ENCODE data around the gene GADL1.

Gene GADL1

DNA sequence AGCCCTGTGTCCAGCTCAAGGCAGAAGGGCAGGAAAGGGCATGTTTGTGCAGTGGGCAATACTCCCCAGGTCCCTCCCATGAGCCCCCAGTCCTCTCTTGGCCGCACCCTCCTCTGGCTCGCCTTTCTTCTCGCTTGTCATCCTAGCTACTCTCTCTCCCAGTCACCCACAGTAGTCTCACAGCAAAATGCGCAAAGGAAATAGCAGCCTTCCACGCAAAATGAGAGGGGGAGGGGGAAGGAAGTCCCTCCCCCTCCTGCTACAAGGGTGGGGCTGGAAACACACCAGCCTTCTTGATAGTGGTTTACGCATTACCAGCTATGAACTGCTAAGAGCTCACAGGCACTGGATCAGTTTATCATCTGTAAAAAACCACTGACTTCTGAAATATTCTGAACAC lies 83.8 kb downstream of the GADL1 start:
- peak; percentile 13 for DNase-seq

DNA sequence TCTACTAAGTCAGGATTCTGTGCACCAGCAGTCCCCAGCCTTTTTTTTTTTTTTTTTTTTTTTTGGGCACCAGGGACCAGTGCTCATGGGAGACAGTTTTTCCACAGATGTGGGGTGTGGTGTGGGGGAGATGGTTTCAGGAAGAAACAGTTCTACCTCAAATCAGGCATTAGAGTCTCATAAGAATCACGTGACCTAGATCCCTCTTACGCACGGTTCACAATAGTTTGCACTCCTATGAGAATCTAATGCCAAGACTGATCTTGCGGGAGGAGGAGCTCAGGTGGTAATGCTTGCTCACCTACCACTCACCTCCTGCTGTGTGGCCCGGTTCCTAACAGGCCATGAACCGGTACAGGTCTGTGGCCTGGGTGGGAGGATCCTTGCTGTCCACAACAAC lies 88.8 kb downstream of the GADL1 start:
- no peak for DNase-seq

DNA sequence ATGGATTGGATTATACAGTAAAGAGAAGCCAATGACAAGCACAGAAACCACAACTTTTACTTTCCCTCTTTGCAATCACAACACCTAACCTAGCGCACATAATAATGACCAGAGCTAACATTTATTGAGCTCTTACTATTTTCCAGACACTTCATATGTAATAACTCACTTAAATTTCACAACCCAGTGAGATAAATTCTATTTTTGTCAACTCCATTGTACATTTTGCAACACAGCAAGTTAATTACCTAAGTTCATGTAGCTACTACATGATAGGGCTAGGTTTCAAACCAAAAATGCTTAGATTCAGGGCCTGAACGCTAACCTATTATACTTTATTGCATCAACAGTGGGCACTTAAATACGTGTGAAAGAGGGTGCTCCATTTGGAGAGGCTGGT lies 89.5 kb downstream of the GADL1 start:
- no peak for DNase-seq

DNA sequence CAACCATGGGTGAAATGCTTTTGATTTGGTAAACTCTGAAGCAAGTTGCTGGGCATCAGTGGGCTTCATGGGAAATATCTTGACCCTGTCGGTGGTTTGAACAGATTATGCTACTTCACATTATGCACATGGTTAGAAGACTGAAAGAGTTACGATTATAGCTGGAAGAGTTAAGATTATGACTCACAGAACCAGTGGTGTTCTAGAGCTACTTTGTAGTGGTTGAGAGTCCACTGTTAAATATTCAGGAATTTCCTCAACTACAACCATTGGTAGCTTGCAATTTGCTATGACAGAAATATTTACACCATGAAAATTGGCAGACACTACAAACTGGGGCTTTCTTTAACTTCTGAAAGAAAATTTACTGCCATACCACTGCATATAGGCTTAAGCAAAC lies 99.3 kb downstream of the GADL1 start:
- DNase-seq = no peak

DNA sequence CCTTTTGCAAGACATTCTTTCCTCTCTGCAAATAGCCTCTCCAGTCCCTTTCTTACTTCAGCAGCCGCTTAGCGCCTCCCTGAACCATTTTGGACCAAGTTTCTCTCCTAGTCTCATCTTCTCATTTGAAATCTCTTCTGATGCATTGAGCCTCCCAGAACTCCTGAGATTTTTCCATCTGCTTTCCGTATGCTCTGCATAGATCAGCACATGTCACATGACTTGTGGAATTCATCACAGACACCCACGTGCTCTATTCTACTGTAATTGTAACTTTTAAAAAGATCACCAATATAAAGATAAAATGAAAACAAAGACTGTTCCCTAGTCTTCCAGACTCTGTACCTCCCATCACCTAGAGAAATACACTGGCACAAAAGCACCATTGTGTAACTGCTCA lies 100.7 kb downstream of the GADL1 start:
- no peak for DNase-seq

DNA sequence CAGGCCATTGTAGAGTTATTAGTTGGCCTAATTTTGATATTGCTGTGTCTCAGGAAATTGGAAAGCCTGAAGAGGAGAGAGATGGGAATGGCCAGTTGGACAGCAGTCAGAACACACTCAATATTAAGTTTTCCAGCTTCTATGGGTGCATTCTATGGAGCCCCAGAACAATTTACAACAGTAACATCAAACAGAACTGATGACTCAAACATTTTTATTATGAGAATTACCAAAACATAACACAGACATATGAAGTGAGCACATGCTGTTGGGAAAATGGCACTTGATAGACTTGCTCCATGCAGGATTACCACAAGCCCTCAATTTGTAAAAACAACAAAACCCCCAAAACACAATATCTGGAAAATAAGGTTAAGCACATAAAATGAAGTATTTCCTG lies 104.3 kb downstream of the GADL1 start:
- DNase-seq = no peak

DNA sequence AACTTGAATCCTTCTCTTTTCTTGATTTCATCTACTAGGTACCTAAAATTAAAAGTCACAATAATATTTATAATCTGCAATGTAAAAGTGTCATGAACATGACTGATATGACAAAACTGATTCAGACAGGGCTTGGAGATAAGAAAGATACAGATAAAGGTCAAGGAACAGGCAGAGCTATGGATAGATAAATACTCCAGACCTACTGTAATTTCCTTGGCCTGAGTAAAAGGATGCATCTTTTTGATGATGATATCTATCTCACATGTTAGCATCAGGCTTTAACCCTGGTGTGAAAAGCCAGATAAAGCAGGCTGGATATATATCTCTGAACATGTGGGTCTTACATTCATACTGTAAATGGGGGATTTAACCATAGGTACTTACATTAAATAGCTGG lies 108.1 kb downstream of the GADL1 start:
- no peak for DNase-seq

DNA sequence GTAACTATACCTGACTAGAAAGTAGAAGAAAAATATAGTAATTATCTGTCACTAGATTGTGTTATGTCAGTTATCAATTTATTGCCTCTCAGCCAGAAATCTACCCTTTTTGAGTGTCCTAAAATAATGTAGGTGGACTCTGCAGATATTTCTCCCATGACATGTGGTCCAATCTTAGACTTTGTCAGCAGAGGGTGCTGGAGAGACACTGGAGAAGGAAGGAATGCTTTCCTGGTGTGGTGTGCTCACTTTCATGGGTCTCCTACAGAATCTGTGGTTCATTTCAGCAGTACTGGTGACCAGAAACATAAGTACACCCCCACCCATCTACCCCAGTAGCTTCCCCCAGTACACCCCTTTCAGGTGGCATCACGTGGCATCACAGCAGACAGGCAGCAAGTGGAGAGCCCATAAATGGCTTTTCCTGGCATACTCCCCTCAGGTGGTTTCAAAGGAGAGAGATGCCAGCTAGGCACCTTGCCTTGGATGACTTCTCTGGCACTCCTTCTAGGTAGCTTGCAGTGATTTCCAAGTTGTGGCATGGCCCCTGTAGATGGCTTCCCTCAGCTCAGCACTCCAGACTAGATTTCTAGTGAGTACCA lies 114.7 kb downstream of the GADL1 start:
- no peak for DNase-seq

DNA sequence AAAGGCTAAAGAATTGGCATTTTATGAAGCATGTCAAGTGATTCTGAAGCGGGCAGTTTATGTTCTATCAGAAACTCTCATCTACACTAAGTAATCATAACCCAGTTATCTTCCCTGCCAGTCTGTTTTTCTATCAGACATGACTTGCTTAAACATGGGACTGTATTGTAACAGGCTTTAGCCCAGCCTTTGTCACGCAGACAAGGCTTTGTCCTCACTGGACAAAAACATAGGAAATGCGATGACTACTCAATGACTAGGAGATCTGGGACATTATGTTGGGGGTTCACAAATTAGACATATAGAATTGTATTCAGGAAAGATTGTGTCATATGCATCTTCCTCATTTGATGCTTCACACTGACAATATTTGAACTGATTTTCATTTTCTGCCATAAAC lies 115.5 kb downstream of the GADL1 start:
- no peak for DNase-seq

DNA sequence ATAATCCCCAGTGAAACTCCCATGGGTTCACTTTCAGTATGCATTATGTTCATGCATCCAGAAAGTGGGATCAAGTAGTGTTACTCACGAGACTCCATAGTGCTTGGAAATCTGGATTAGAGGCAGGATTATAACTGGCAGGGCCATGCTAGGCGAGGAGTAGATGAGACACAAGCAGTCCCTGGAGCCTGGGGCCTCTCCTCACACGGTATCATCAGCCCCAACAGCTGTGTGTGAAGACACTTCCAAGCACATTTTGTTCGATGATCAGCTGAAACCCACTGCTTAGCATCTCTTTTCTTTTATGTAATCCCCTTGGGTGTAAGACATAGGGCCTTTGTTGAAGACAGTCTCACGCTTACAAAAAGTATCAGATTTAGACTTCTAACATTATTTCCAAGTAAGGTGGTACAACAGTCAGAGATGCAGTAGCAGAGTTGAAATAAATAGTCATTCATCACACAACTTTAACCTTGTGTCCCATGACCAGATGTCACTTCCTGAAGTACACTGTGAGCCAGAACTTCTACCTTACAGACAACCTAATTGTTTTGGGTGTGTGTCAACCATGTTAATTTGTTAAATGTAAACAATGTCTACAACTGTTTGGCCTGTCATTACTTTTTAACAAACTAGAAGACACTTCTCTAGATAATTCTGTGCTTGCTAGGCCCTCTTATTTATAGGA lies 116.9 kb downstream of the GADL1 start:
- no peak for DNase-seq

DNA sequence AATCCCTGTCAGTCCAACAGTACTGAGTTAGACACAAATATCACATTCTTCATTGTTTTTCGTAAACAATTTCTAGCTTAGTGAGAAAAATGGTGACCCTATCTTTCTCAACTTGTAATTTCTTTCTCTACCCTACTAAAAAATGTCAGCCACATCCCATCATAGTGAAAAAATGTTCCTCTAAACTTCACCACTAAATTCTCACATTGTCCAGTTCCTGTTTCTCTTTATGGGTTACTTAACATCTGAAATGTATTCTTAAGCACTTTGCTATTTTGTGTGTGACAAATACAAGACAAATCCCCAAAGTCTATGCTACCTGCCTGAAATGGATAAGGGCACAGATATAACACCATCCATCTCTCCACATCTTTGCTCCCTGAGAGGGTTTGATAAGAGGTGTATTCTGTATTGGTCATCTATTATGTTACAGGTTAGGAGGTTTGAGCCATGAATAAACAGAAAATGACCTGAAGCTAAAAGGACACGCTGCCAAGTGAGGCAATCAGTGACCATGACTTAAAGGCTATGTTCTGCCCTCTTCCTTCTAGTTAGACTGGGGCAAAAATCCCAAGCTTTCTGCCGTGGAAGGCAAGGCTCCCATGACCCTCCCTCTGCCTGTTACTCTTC lies 118.2 kb downstream of the GADL1 start:
- DNase-seq = no peak

DNA sequence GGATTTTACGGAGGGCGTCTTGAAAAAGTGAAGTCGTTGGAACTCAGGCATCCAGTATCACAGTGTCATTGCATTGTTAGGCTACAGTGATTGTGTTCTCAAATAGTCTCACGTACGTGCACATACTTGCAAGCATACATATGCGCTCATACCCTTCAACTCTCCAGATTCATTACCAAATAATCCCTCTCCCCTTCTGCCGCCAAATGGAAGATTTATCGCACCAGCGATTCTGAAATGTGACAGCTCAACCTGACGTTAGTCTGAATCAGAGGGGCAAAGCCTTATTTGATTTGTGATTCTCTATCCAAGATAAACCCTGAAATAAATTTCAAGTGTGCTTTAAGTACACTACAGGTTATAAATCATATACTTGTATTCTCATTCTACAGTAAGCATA lies 119.4 kb downstream of the GADL1 start:
- DNase-seq = no peak

DNA sequence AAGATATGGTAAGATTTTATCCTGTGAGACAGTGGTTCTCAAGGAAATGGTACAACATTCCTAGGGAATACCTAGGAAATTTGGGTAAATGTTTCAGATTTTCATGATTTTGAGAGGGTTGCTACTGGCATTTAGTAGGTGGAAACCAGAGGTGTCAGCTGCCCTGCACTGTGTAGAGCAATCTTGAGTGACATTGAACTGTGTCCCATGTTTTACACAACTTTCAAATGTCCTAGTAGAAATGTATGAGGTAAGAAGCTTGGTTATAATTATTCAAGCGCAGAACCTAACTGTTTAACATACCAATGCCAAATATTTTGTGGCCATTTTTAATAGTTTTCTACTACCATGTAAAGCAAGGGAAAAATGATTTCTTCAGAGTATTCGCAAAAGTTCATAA lies 120.4 kb downstream of the GADL1 start:
- no peak for DNase-seq

DNA sequence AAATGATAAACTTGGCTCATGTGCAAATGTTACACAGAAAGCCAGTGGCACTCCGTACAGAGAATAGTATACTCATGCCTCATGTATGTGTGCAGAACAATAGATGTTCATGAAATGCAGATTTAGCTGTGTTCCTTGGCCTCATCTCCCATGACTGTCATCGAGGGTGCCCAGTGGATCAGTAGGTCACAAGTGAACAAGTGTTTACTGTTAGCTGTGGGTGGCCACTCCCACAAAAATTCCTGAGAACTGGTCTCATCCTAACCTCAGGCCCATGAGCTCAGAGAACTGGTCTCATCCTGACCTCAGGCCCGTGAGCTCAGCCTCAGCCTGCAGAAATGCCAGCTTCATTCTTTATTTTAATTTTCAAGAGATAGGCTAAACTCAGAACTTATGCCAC lies 124.1 kb downstream of the GADL1 start:
- DNase-seq = no peak

DNA sequence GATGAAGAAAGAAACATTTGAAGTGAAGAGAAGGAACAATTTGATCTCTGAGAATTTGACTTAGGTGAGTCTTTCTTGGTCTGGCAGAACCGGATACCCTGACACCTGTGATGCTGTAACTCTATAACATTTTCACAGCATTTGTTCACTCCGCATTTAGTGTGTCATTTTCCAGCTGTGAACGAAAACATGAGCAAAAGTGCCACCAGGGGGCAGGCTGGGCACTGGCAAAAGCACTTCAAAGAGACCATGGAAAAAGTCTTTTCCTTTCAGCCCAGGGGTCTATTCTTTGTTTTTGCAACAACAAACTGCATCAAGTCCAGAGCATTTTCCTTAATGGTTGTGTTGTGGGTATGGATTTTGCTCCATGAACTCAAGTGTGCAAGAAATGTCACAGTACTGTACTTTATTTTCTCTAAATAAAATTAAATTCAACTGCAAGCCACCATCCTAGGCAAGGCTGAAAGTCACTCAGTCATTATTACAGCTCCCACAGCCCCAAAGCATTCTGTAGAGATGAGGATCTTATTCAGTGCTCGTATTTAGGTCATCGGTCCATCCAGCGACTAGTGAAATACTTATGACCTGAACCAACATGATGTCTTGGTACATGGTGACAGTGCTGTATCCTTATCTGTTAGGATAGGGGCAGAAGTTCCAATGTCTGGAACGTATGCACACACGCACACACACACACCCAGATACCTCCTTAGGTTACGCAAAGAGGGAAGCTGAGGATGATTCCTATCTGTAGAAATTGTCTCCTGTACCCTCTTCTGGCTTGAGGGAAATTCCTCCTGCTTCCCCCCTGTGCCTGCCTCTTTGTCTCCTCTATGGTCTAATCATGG lies 125.5 kb downstream of the GADL1 start:
- peak; percentile 53 for DNase-seq

DNA sequence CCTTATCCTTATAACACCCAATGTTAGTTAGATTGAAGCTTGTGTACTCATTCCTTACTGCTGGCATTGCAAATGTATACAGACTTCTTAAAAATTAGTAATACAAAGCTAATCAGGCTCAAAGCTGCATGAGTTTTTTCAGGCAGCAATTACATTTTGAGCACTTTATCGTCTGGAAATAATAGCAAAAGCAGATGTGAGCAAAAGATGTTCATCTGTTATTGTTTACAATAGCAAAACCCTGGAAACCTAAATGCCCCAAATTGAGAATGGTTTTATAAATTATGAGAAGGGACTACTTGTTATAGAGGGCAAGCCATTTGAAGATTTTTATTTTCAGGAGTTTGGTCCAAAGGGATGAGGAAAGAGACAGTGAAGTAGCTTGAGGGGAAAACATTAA lies 126.4 kb downstream of the GADL1 start:
- DNase-seq = no peak

DNA sequence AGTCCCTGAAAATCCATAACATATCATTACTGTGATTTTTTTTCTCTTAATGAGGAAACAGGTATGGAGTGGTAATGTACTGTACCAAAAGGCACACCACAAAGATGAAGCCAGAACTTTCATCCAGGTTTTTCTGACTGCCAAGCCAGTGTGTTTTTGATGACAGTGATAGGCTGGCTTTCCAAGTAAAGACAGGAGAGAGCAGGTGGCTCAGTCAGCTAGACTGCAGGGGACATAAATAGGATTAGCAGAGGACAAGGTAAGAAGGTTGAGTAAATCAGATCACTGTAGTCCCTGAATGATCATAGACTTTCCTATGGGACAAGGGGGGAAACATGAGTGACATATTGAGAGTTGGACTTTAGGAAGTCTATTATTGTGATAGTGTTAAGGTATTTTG lies 127.9 kb downstream of the GADL1 start:
- DNase-seq = no peak

DNA sequence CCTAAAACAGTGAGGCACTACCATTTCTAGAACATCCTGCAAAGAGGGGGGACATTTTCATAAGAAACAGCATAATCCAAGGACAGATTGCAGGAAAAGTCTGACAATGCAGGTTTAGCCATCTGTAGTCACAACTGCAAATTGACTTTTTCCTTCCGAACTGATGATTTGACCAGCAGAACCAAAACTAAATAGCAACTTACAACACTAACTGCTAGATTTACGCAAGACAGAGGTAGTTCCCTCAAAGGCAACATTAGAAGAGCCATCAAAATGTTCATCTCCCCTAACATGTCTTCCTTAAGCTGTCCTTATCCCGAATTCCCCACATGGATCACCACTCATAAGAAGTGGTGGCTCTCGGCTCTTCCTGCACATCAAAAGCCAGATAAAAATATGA lies 129.6 kb downstream of the GADL1 start:
- DNase-seq = no peak

DNA sequence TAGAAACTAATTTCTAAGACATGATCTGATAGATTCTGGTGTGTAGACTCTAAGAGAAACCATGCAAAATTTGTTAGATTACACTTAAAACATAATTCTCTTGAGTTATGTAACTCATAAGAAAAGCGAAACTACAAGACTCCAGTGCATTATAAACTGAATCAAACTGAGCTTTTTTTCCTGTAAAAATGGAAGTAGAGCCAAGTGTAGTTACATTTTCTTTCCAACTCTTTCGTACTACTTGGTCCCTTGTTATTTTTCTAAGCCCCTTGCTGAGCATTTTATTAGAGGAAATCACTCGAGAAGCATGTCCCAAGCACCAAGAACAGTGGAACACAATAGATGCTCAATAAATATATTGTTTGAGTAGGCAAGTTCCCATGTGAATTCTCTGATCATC lies 130.2 kb downstream of the GADL1 start:
- no peak for DNase-seq

DNA sequence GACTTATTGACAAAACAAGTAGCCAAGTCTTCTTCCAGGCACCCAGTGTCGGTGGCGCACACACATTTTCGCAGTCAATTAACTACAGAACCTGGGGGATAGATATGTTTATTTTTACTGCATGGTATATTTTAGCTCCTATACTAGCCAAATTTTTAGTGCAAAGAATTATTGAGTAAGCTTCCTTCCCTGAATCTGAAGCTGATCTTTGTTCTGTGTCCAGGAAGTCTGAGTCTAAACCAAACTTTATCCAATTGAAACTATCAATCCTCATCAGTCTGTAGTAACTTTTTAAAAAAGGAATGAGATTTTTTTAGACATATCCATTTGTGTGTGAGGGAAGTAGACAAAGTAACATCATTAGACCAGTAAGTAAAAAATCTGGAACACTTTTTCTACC lies 133.1 kb downstream of the GADL1 start:
- DNase-seq = no peak

DNA sequence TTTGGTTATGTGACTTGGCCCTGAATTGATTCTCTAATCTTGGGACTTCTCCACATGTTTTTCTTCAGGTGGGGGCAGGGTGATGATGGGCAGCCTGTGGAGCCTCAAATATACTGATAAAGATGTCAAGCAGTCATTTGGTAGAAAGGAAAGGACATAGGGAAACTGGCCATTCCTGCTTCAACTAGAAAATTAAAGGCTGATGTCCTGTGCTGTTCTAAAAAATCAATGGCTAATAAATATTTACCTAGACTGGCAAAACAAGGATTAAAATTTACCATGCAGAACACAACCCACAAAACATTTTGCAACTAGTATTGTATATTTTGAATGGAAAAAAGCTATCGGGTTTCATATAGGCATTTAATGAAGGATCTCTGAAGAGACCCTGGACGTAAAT lies 133.7 kb downstream of the GADL1 start:
- DNase-seq = no peak

DNA sequence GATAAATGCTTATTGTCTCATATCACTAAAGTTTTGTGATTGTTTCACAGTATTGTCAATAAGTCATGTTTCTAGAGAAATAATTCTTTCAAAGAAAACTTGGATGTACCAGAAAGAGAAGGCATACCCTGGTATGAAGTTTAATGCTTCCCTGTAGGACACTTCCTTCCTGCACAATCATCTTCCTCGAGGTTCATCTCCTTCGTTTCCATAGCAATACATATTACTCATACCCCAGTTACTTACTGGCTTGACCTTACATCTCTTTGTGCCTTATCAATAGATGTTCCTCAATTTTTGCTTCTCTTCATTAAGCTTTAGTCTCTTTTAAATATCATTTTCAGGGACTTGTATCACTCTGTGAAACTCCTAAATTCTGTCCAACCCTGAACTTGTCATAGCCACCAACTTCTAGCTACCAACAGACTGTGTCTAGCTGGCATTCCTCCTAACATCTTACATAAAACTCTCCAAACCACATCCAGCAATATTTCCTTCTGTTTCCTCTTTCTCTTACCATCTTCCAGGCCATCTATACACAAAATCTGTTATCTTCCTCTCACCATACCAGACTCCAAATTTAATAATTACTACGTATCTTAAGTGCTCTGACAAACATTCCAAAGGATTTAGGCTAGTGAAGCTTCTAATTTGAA lies 134.3 kb downstream of the GADL1 start:
- DNase-seq = no peak

DNA sequence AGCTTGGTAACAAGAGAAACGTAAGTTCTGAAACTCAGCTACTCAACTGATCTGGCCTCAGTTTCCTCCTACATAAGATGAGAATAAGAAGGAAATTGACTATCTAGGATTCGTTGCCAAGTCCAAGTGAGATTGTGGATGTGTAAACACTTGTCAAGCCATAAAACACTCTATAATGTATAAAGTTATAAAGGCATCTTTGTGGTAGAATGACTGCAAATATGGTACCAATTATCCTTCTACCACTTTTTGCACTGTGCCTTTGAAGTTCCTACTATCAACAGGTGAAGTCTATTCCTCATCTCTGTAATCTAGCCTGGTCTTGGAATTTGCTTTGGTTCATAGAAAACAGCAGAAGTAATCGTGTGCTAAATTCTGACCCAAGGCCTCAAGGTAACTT lies 138.2 kb downstream of the GADL1 start:
- DNase-seq = no peak
